Left renal pelvis (tissue), 4 donors: ENCODE measurements around the gene CUBN. TPM values are rescaled to one million over a fixed set of nuclear protein-coding genes. Genes with fewer than 3 reads are reported as not detected.

Experiments used
- polyA plus RNA-seq, 4 donors: library from polyadenylated mRNA; unstranded; fragments of 120-200 nt; gene quantifications; one replicate each; pipeline ENCODE4 v1.2.1, GENCODE V29; 2013; ENCODE audit not compliant: insufficient read length in 4 of 4

Gene CUBN
- polyA plus RNA-seq, 4 donors, result 5.0 to 248 (median 135) TPM

Other genes starting within 250 kb of the CUBN start
- gene TRDMT1, start 71.9 kb upstream of the CUBN start, polyA plus RNA-seq, result 10 to 100 TPM in 3 of 4 donors, 1 to 10 TPM in 1; 9.2 to 12.0 (median 10.6) TPM
- gene VIM, start 98.4 kb upstream of the CUBN start, polyA plus RNA-seq, result 1,000 to 10,000 TPM; 1,207 to 2,290 (median 1,301) TPM